Measurements from ENCODE around the gene IGSF9B.

The IGSF9B gene

DNA sequence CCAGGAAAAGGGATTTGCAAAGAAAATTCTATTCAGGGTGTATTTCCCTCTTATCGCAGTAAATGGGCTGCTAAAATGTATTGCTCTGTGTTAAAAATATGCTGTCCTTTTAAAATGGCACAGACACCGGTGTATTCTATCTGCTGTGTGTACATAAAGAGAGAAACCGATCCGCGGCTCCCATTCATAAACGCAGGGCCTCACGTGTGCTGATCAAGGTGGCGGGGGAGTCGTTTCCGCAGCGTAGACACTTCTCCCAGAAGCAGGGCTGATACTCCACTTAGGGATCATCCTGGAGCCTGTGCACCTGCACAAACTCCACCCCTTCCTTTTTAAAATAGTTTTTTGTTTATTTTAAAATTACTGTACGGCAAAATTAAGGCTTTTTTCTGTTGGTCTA, 26.1 kb upstream of the IGSF9B start:
- DNase-seq, result no peak

DNA sequence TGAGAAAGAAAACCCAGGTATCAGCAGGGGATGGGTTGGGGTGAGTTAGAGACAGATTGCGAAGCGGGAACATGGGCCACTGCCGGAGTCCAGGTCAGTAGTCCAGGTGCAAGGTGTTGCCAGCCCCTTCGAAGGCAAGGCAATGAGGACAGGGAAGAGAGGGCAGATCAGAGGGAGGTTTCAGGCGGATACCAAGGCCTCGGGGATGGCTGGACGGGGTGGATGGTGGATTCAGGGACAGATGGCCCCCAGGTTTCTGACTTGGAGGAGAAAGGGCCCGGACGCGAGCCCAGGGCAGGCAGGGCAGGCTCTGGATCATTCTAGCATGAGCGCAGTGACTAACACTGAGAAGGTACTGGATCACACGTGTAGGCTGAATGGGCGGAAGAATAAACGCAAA, 25.4 kb upstream of the IGSF9B start:
- no peak for DNase-seq

DNA sequence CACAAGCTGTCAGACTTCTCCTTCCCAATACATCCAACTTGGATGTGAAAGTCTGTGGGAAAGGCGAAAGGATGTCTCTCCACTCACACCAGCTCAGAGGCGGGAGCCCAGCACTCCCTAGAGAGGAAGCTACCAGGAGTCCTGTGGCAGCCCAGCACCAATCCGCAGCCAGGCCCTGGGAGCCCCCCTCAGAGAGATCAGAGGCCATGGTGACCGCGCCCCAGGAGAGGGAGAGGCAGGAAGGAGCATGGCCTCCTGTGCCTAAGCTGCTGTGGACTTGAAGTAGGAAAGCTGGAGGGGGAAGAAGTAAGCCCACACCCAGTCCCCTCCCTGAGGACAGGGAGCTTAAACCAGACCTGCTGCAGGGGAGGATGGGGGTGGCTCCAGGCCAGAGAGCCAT, 24.4 kb upstream of the IGSF9B start:
- DNase-seq, result no peak

DNA sequence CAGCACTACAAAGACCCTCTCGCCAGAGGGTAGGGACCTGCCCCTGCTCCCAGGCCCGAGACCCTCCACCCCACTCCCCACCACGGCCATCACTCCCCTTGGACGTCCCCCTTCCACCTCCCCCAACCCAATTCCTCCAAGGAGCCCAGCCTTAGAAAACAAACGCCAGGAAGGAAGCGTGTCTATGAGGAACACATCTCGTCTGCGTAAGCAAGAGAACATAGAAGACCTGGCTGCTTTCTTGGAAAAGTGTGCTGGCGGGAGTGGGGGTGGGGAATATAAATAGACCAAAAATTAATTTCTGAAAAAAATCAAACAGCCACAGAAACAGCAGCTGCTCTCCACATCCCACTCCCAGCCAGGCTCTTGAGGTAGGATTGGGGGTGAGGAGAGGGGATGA, 23.9 kb upstream of the IGSF9B start:
- no peak for DNase-seq

DNA sequence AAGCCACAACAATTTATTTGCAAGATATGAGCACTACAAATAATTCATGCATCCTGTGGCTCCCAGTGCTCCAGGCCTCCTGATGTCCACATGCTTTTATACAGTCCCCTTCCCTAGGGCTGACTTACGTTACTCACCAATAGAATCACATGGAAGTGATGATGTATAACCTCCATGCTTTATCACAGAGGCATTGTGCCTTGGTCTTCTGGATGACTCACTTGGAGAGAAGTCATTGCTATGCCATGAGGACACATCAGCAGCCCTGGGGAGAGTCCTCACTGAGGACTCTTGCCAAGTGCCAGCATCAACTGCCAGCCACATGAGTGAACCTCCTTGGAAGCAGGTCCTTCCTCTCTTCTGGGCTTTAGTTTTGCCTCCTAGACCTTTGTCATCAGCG, 22.0 kb upstream of the IGSF9B start:
- DNase-seq, result no peak

DNA sequence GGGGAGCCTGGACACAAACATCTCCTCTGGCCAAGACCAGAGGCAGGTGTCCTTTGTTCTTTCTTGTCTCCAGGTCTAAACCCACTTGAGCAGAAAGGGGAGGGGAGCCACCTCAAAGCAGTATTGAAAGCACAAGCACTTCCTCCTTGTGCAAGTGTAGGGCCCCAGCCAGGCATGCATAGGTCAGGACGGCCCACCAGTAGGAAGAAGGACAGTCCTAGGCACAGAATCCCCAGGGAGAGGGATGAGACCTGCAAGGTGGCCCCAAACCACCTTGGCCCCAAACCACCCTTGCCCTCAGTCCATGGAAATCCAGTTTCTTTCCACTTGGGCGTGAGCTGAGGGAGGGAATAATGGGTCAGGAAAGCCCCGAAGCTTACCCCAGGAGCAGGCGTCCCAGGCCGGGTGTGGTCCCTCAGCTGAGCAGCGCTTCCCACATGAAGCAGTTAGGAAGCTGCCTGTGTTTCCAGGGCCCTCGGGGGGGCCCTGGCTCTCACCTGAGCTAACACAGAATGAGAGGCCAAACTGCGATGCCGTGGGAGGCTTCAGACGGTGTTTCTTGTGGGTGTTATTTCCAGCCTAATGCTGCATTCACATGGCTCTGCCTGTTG, 20.4 kb upstream of the IGSF9B start:
- no peak for DNase-seq

DNA sequence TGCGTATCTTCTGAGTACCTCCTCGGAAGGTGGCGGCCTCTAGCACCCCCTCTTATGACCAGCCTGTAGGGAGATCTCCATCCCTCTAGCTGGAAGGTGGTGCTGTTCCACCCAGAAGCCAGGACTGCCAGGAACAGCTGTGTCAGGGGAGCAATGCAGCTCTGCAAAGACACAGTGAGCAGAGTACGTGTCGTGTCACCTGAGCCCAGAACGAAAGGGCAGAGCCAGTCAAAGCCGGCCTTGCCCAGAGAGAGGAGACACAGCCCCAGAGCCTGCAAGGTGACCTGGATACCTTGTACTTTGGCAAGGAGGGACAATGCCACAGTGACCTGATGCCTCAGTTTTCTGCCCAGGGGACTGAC, 18.7 kb upstream of the IGSF9B start:
- DNase-seq, result no peak

DNA sequence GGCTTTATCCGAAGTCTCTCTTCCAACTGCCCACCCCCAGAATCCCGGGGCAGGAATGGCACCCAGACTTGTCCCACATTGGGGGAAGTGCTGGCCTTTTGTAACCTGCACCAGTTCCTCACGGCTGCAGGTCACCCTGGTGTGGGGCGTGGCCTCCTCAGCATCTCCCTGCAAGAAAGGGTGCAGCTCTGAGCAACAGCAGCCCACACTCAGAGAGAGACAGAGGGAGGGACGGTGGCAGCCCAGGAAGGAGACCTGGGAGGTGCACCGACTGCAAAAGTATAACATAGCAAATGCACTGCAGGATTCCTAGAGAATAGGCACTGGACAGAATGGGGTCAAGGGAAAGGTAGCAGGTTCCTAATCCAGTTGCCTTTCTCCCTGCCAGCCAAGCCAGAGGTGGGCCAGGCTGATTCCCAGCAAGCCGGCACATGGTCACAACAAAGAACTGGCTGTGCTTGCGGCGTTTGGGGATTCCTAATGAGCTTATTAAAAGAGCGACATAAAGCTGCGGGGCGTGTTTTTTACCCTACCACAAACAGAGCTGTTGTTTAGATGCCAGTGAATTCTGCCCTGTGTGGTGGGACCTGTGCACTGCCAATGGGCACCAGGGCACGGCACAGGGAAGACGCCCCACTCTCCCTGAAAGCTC, 18.2 kb upstream of the IGSF9B start:
- no peak for DNase-seq

DNA sequence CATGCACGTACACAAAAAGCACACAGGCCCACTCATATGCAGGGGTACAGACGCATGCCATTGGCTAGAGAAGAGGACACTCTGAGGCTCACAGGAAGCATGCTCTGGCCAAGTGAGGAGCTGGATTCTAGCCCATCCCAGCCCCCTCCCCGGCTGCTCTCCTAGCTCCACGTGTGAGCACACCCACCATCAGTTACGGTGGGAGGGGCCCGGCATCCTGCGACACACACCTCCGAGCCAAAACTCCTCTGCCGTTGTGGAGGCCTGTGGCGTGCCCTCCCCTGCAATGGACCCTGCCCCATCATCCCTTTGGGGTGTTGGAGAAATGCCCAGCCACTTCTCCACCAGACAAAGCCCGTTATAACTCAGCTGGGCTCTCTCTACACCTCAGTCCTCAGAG, 15.1 kb upstream of the IGSF9B start:
- DNase-seq, result no peak

DNA sequence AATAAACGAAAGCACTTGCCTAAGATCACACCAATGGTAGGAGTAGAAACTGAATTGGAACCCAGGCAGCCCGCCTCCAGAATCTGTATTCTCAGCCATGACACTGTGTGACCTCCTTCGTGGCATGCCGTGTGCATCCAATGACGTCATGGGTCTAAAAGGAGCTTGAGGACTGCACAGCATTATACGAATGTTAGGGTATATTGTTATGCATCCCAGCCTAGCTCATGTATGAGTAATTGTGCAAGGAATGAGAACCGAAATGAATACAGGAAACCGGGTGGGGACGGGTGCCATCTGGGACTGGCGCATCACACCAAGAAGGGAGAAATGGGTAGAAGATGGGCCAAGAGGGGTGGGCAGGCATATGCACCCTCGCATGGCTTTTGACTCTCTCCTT, 12.3 kb upstream of the IGSF9B start:
- no peak for DNase-seq

DNA sequence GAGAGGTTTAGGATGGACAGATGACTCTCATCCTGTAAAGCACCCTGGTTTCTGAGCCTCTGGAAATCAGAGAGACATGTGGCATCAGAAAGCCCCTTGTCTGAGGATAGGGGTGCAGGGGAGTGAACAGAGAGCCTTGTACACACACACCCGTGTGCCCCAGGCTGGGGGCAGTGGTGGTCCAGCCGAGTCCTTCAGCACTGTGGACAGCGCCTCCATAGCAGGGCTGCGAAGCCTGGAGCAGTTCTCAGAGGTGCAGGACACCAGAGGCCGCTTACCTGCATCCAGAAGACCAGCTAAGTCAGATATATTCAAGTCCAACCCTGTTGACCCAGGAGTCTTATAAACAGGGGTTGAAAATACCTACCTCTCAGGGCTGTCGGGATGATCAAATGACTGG, 11.5 kb upstream of the IGSF9B start:
- DNase-seq, result no peak

DNA sequence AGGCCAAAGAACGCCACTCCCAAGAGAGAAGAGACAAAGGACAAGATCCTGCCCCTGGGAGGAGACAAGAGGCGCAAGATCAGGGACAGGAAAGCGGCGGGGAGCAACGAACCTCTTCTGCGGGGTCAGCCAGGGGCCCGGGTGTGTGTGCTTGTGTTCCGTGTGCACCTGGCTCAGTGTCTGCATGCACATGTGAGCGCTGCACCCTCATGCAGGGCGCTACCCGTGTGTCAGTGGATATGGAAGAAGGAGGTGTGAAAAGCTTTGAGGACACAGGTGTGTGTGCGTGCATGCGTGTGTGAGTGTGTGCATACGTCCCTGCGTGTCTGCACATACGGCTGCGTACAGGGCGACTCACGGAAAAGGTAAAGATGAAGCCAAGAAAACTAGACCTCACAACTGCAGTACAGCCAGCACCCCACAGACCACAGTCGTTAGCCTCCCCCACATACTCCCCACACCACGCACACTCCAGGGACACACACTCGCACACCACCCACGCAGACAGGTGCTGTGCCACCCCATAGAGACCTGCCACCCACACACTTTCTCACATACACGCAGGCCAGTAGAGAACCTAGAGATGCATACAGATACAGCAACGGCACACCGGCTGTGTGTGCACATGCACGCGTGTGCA, 11.0 kb upstream of the IGSF9B start:
- DNase-seq, result no peak

DNA sequence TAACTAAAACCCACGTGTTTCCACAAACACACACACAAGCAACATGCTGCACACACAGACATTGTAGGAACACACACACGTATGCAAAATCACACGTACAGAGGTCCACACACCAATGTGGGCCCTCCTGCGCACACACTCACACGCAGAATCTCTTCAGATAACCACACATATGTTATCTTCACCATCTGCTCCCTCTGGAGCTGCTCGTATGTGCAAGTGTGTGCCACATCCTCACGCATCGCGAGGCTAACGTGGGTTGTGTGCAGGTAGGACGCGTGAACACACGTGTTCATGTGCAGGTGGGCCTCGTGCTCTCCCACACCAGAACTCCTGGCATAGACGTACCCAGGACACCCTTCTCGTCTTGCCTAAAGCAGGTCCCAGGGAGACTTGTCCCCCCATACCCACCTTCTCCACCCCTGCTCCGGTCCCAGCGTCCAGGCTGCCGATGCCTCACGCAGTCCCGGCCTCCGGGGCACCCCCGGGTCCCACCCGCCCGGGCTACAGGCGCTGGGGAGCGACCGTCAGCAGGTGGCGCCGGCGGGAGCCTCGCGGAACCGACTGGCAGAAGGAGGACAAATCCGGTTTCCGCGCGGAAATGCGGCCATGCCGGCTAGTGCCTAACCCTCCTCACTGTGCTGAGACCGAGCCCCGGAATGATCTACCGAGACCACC, 10.3 kb upstream of the IGSF9B start:
- DNase-seq, result peak; percentile 75

DNA sequence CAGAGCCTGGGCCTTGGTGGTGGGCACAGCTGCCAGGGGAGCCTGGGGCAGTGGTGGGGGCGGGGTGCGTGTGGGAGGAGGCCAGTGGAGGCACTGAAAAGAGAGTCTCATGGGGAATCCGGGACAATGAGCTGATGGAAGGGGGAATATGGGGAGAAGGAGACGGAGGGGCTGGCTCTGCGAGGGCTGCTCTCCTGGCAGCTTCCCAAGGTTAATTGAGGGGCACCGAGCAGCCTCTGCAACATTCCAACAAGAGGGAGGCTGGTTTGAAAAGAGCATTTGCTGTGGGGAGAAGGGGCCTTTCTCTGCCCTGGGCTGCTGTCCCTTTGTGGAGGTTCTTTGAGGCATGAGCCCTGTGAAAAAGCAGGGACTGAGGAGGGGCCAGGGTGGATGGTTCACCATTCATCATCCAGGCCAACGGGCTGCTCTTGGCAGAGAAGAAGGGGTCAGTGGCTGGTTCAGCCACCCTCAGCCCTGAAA, 9.4 kb upstream of the IGSF9B start:
- DNase-seq, result no peak

DNA sequence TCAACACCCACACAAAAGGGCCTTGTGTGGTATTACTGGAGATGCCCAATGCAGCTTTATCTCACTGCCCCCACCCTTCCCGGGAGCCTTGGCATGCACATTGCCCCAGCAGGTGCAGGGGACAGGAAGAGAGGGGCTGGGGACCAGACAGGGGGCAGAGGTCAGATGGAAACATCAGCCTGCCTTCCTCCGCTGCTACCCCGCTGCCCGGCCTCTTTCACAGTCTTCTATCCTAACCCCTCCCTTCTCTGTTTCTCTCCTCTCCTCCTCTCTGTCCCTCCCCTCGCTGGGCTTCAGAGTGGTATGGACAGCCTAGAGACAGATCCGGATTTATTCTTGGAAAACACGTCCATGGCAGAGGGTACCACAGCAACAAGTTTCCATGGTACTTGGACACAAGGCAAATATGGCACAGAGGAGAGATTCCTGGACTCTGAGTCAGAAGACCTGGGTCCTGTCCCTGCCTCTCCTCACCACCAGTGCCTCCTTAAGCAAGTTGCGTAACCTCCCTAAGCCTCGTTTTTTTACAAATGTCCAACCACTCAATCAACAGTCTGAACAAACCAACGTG, 8.3 kb upstream of the IGSF9B start:
- no peak for DNase-seq

DNA sequence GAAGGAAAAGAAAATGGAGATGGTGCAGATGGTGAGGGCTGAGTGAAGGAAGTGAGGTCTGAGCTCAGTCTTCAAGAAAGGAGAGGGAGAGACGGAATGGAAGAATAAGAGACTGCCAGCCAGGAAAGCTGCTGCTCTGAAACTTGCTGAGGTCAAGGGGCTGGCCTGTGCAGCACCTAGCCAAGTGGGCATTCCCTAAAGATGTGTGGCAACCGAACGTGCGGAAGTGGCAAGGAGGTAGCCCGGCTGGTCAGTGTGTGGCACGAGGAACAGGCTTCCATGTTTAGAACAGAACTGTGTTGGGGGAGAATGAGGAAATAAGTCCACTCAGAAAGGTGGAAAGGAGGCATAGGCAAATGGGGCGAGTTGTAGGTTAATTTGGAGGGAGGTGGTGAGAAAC, 7.6 kb upstream of the IGSF9B start:
- no peak for DNase-seq

DNA sequence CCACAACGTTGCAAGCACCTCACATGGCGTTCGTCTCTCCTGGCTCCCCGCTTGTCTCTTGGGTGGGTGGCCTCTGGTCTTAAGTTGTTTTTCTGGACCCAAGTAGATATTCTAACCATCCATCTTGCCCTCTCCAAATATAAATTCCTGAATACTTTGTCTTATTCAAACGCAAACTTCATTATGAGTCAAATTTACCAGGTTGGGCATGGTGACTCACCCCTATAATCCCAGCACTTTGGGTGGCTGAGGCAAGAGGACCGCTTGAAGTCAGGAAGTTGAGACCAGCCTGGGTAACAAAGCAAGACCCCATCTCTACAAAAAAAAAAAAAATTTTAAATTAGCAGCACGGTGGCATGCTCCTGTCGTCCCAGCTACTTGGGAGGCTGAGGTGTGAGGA, 5.1 kb upstream of the IGSF9B start:
- DNase-seq, result no peak

DNA sequence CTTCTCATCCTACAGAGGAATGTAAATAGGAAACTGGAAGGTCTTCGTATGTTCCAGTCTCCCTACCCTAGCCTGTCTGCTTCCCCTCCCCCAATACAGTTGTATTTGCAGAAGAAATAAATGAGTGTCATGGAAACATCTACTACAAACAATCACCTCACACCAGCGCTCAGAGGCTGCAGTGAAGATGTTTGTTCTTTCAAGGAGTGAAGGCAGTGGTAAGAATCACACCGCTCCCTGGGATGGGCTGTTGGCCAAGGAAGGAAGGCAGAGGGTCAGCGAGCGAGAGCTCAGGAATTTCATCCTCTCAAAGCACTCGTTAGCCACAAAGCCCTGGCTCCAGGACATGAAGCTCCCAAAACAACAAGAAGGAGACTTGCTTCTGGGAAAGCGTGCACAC, 1.1 kb upstream of the IGSF9B start:
- DNase-seq, result no peak

DNA sequence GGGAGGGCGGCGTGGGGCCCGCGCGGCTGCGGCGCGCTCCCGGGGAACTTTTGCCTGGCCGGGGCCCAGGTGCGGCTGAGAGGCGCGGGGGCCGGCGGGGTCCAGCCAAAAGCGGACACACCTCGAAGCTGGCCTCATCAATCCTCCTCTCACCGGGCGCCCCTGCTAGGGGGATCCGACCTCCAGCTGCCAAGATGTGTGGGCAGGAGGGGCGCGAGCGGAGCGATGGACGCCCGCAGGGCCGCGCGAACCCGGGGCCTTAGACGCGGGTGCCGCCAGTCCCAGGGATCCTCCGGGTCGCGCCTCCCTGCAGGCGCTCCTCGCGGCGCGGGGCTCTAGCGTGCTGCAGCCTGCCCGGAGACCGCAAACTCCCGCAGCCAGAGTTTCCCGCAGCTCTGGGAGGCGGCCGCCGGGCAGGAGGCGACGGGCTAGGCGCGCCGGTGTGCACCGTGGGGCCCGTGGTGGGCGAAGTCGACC, 785 bp downstream of the IGSF9B start:
- DNase-seq, result no peak

DNA sequence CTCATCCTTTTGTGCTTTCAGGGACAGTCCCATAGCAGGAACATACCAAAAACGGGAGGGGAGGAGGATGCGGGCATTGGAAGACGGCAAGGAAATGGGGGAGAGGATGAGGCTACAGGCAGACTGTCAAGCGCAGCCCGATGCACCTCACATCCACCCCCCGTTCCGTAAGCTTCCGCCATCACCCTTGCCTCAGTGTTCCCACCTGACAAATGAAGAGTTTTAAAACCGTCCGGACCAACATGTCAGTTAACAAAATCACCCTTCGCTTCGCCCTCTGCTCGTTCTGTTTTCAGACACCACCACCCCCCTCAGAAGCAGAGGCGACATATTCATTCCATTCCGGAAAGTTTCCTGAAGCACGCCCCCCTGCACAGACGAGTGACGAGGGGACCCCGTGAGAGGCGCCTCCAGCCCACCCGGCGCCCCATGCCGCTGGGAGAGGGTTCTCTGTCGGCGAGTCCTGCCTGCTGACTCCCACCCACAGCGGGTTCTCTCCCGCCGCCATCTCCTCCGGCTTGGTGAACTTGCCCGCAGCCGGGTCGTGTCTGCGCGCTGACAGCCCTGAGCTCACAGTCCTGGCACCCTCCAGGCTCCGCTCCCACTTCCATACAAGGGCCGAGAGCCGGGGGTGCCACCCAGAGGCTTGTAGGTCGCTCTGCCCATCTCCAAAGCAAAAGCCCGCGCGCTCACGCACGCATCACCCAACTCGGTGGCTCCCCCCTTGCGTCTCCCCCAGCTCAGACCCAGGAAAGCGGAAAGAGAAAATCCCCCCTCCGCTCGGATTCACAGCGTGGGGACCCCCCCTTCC, 1.5 kb downstream of the IGSF9B start:
- DNase-seq, result peak; percentile 43

DNA sequence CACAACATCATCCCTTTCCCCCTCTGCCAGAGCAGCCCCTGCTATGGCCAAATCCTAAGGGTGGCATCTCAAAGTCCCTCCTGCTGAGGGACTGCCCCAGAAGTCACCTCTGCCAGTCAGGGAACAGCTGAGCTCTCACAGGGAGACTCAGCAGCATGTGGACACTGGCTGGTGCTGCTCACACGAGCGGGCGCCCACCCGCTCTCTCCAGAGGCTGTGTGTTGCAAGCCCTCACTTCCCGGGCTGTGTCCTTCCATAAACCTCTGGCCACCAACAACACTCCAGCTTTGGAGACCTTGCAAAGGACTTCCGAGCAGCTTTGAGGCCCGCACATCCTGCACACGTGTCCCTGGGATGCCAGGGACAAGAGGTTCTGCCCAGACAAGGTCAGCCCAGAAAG, 2.8 kb downstream of the IGSF9B start:
- no peak for DNase-seq

DNA sequence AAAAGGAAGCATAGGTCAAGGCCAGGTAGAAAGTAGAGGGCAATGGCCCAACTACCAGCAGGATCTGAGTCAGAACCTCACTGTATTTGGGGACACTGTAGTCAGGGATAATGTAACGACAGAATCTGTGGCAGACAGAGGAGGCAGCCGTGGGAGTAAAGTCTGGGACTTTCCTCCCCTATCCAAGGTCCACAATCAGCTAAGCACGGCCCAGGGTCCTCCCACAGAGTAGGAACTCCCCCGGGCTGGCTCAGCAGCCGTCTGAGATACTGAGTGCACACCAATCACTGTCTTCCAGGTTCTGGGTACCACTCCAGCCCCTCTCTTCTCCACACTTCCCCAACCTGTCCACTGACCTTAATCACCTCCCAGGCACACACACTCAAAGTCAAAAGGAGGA, 3.2 kb downstream of the IGSF9B start:
- DNase-seq, result no peak
